HG02759 (cell line): Measurements from ENCODE around the gene ADRM1.

ENCODE experiments used
- ATAC-seq: cut with Tn5 transposase; IDR thresholded peaks from one replicate; pipeline ENCODE4 v1.9.1; 2021; ENCODE audit warnings: mild to moderate bottlenecking, moderate library complexity; ENCODE audit not compliant: unreplicated experiment

ADRM1 gene

GRCh38 chr20:62302341-62303061 lies at the start of gene ADRM1:
TSS of gene ADRM1 (plus strand) at chr20:62302997. CDS start at chr20:62303569, 572 bp downstream.
- peak; percentile 89 for ATAC-seq

- ATAC-seq, result no peak
Observed at GRCh38 chr20:62253398-62253797, 49.4 kb upstream of the ADRM1 start.

- ATAC-seq, result no peak
Observed at GRCh38 chr20:62254021-62254724, 48.6 kb upstream of the ADRM1 start.

GRCh38 chr20:62255976-62256375 lies 46.8 kb upstream of the ADRM1 start:
- no peak for ATAC-seq

- ATAC-seq, result no peak
Observed at GRCh38 chr20:62258499-62259293, 44.1 kb upstream of the ADRM1 start.

GRCh38 chr20:62259294-62259565 lies 43.6 kb upstream of the ADRM1 start:
- no peak for ATAC-seq

GRCh38 chr20:62262064-62262463 lies 40.7 kb upstream of the ADRM1 start:
- no peak for ATAC-seq

GRCh38 chr20:62263396-62263795 lies 39.4 kb upstream of the ADRM1 start:
- no peak for ATAC-seq

GRCh38 chr20:62265365-62265764 lies 37.4 kb upstream of the ADRM1 start:
- ATAC-seq, result no peak

- no peak for ATAC-seq
Observed at GRCh38 chr20:62266340-62266739, 36.5 kb upstream of the ADRM1 start.

GRCh38 chr20:62266851-62267250 lies 35.9 kb upstream of the ADRM1 start:
- no peak for ATAC-seq

- no peak for ATAC-seq
Observed at GRCh38 chr20:62267543-62267942, 35.3 kb upstream of the ADRM1 start.

- no peak for ATAC-seq
Observed at GRCh38 chr20:62268228-62268900, 34.4 kb upstream of the ADRM1 start.

- ATAC-seq, result no peak
Observed at GRCh38 chr20:62269378-62269777, 33.4 kb upstream of the ADRM1 start.

GRCh38 chr20:62269871-62270270 lies 32.9 kb upstream of the ADRM1 start:
- ATAC-seq, result no peak

- ATAC-seq, result no peak
Observed at GRCh38 chr20:62272200-62272599, 30.6 kb upstream of the ADRM1 start.

- ATAC-seq, result no peak
Observed at GRCh38 chr20:62273416-62273815, 29.4 kb upstream of the ADRM1 start.

GRCh38 chr20:62274332-62274950 lies 28.4 kb upstream of the ADRM1 start:
- ATAC-seq, result no peak

- ATAC-seq, result no peak
Observed at GRCh38 chr20:62275219-62275618, 27.6 kb upstream of the ADRM1 start.

GRCh38 chr20:62276439-62276838 lies 26.4 kb upstream of the ADRM1 start:
- no peak for ATAC-seq

- ATAC-seq, result no peak
Observed at GRCh38 chr20:62277253-62277652, 25.5 kb upstream of the ADRM1 start.
